ENCODE results near the gene ATXN1. TPM values are rescaled to one million over a fixed set of nuclear protein-coding genes. Genes with fewer than 3 reads are reported as not detected.

ATXN1 gene
- total and polyA plus RNA-seq, 2 of the 8 experiments (the other 6 are each of a cell fraction or from before 2014, with no cell fraction given): 1.6 to 4.0 TPM

GRCh38 chr6:16273256-16273655 lies 488.0 kb downstream of the ATXN1 start (continued):
- TF ChIP-seq CHD7 (IDR thresholded peaks at IDR 0.05; ENCODE audit: insufficient replicate concordance, low read length) (no peak), EZH2 (IDR thresholded peaks at IDR 0.05; ENCODE audit: low read depth, low read length, severe bottlenecking) (no peak), PHF8 (conservative IDR thresholded peaks at IDR 0.05; ENCODE audit: low read depth, low read length) (no peak), TAF1 (IDR thresholded peaks at IDR 0.05; ENCODE audit: low read depth, low read length) (no peak), E2F6 (IDR thresholded peaks at IDR 0.05) (no peak)
